ENCODE data around the gene COX20. TPM values are rescaled to one million over a fixed set of nuclear protein-coding genes. Genes with fewer than 3 reads are reported as not detected.

The COX20 gene
- polyA plus RNA-seq, 1 donor (not counting 4 experiments of a cell fraction or from before 2014, with no cell fraction given), result 66.1 TPM

DNA sequence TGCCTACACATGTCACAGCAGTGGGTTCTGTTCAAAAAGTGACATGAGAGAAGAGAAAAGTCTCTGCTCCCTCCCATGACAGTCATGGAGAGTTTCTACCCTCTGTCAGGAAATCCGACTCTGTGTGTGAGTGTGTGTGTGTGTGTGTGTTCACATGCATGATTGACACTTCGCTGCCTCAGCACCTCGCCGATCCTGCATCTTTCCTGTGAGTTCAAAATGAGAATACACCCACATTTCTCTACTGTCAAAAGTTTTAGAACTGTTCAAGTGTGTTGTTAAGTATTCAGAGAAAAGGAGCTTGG is 46.2 kb upstream of the COX20 start:
- no peaks in the 10 kb centered on the region for H3K9me1 ChIP-seq (ENCODE audit: control insufficient read depth, extremely low read depth, insufficient read depth, low read length)
- H3K36me3 ChIP-seq (ENCODE audit: control insufficient read depth in 2 of 2, extremely low read depth in 1 of 2, insufficient read depth in 2 of 2, low read length in 2 of 2), result no peaks in the 10 kb centered on the region
- H3K9me3 ChIP-seq (ENCODE audit: control insufficient read depth, low read depth, low read length), result no peaks in the 10 kb centered on the region
- no peak overlapping the region for H3K9ac ChIP-seq (ENCODE audit: control insufficient read depth, extremely low read depth, insufficient read depth, low read length)
- H4K20me1 ChIP-seq (ENCODE audit: control insufficient read depth, extremely low read depth, insufficient read depth, low read length), result no peaks in the 10 kb centered on the region
- no peaks in the 10 kb centered on the region for H3K27me3 ChIP-seq (ENCODE audit: control insufficient read depth, extremely low read depth, insufficient read depth, low read length)
- FAIRE-seq (no peak), DNase-seq (ENCODE audit: low read depth, low spot score) (no peak)
- no peak overlapping the region for H3K4me2 ChIP-seq (ENCODE audit: control insufficient read depth, extremely low read depth, insufficient read depth, low read depth, low read length)
- no peaks in the 10 kb centered on the region for H3K79me2 ChIP-seq (ENCODE audit: control insufficient read depth, insufficient read depth, low read length)
- no peak overlapping the region for H3K4me3 ChIP-seq (ENCODE audit: control insufficient read depth in 2 of 3, extremely low read depth in 1 of 3, insufficient read depth in 2 of 3, low read depth in 1 of 3, low read length in 3 of 3)
- TF ChIP-seq EZH2 (IDR thresholded peaks at IDR 0.05; ENCODE audit: low read length), result no peak
- TF ChIP-seq, protein P1, sequence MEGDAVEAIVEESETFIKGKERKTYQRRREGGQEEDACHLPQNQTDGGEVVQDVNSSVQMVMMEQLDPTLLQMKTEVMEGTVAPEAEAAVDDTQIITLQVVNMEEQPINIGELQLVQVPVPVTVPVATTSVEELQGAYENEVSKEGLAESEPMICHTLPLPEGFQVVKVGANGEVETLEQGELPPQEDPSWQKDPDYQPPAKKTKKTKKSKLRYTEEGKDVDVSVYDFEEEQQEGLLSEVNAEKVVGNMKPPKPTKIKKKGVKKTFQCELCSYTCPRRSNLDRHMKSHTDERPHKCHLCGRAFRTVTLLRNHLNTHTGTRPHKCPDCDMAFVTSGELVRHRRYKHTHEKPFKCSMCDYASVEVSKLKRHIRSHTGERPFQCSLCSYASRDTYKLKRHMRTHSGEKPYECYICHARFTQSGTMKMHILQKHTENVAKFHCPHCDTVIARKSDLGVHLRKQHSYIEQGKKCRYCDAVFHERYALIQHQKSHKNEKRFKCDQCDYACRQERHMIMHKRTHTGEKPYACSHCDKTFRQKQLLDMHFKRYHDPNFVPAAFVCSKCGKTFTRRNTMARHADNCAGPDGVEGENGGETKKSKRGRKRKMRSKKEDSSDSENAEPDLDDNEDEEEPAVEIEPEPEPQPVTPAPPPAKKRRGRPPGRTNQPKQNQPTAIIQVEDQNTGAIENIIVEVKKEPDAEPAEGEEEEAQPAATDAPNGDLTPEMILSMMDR (optimal IDR thresholded peaks at IDR 0.05 in 1 of 3, IDR thresholded peaks at IDR 0.05 in 1 of 3, conservative IDR thresholded peaks at IDR 0.05 in 1 of 3; ENCODE audit: extremely low read depth in 1 of 3, insufficient read depth in 2 of 3, low read length in 3 of 3), result no peak
- H2AFZ ChIP-seq (ENCODE audit: control insufficient read depth, low read length), result no peak overlapping the region
- H3K27ac ChIP-seq (ENCODE audit: control insufficient read depth, insufficient read depth, low read length), result no peak overlapping the region
- H3K4me1 ChIP-seq (ENCODE audit: control insufficient read depth, extremely low read depth, insufficient read depth, low read length), result no peaks in the 10 kb centered on the region
- dilution Hi-C loops (cut with MboI; ENCODE audit: extremely low pct_ligation_motif_present, low sequenced_read_pairs), result no loop called here

DNA sequence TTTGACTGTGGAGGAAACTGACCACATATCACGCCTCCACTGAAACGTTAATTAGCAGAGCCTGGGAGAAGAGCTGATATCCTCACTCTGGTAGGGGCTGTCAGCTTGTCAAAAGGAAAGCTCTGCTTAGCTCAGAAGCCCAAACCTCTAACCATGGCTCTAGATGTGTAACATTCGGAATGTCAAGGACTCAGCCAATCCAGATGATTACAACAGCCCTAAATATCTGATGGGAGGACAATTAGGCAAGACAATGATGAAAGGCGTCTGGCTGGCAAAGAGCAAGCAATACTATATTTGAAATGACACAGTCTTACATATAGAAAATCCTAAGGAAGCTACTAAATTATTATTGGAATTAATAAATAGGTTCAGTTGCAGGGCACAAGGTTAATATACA is 45.7 kb upstream of the COX20 start:
- H3K27me3 ChIP-seq (ENCODE audit: control insufficient read depth, extremely low read depth, insufficient read depth, low read length), result no peaks in the 10 kb centered on the region
- H3K4me1 ChIP-seq (ENCODE audit: control insufficient read depth, extremely low read depth, insufficient read depth, low read length), result no peaks in the 10 kb centered on the region
- no peaks in the 10 kb centered on the region for H3K9me3 ChIP-seq (ENCODE audit: control insufficient read depth, low read depth, low read length)
- FAIRE-seq, result no peak
- H4K20me1 ChIP-seq (ENCODE audit: control insufficient read depth, extremely low read depth, insufficient read depth, low read length), result no peaks in the 10 kb centered on the region
- no peaks in the 10 kb centered on the region for H3K79me2 ChIP-seq (ENCODE audit: control insufficient read depth, insufficient read depth, low read length)
- dilution Hi-C loops (cut with MboI; ENCODE audit: extremely low pct_ligation_motif_present, low sequenced_read_pairs), result no loop called here
- H3K27ac ChIP-seq (ENCODE audit: control insufficient read depth, insufficient read depth, low read length), result no peak overlapping the region
- no peak overlapping the region for H3K9ac ChIP-seq (ENCODE audit: control insufficient read depth, extremely low read depth, insufficient read depth, low read length)
- no peak overlapping the region for H2AFZ ChIP-seq (ENCODE audit: control insufficient read depth, low read length)
- H3K4me2 ChIP-seq (ENCODE audit: control insufficient read depth, extremely low read depth, insufficient read depth, low read depth, low read length), result no peak overlapping the region
- DNase-seq (ENCODE audit: low read depth, low spot score), result no peak
- no peaks in the 10 kb centered on the region for H3K36me3 ChIP-seq (ENCODE audit: control insufficient read depth in 2 of 2, extremely low read depth in 1 of 2, insufficient read depth in 2 of 2, low read length in 2 of 2)
- no peak overlapping the region for H3K4me3 ChIP-seq (ENCODE audit: control insufficient read depth in 2 of 3, extremely low read depth in 1 of 3, insufficient read depth in 2 of 3, low read depth in 1 of 3, low read length in 3 of 3)
- no peaks in the 10 kb centered on the region for H3K9me1 ChIP-seq (ENCODE audit: control insufficient read depth, extremely low read depth, insufficient read depth, low read length)
- TF ChIP-seq EZH2 (IDR thresholded peaks at IDR 0.05; ENCODE audit: low read length), result no peak
- TF ChIP-seq, protein P1 (optimal IDR thresholded peaks at IDR 0.05 in 1 of 3, IDR thresholded peaks at IDR 0.05 in 1 of 3, conservative IDR thresholded peaks at IDR 0.05 in 1 of 3; ENCODE audit: extremely low read depth in 1 of 3, insufficient read depth in 2 of 3, low read length in 3 of 3), result no peak

All from keratinocyte (primary cell).